ENCODE results near the gene PIP5K1A.
A peak's percentile ranks its signal among the peaks of the same experiment; 100 is the strongest.

PIP5K1A gene

GRCh38 chr1:151281969-151282882 lies 83.9 kb downstream of the PIP5K1A start, which contains the start of gene ZNF687 (continued):
- TF ChIP-seq ZNF341 (tag by site-specific recombination; IDR thresholded peaks at IDR 0.05; ENCODE audit: low read depth) (peak; percentile 100), ZSCAN4 (tag by site-specific recombination; IDR thresholded peaks at IDR 0.05) (no peak), ZNF404 (tag by site-specific recombination; IDR thresholded peaks at IDR 0.05) (no peak), ZNF391 (tag by site-specific recombination; IDR thresholded peaks at IDR 0.05; ENCODE audit: borderline replicate concordance, low read depth) (peak; percentile 54; the same call in 1 of the 2 replicates), ZNF639 (tag by site-specific recombination; IDR thresholded peaks at IDR 0.05) (peak; percentile 50; the same call in 1 of the 2 replicates), ZBTB21 (tag by site-specific recombination; IDR thresholded peaks at IDR 0.05) (0 out of 2 replicates have a peak, but pooled peaks have one; percentile 9)

- Histone ChIP-seq H3K9me3 (ENCODE audit: control insufficient read depth, insufficient read depth, low read depth, low read length) (no peaks in the 10 kb centered on the region), H3K27ac (ENCODE audit: extremely low read depth, low read depth, low read length) (peak overlapping the region; percentile 90), H3K4me1 (ENCODE audit: control insufficient read depth, insufficient read depth, low read length) (no peaks in the 10 kb centered on the region), H3K4me3 (ENCODE audit: low read depth, low read length) (peak overlapping the region; percentile 76), H3K36me3 (ENCODE audit: control insufficient read depth in 2 of 2, insufficient read depth in 1 of 2, low read length in 2 of 2) (peaks cover 0 to 40% of the 10 kb centered on the region in 2 experiments; a peak in 2 of 3 replicates)
- POLR2A ChIA-PET: interaction anchor here (0.5 to 2.8 kb wide), 7 partner anchors 12 to 547 kb away, joined by 4 to 14 read pairs (median 4); partner anchors contain the start of genes PI4KB, PSMD4 and VPS72
- TF ChIP-seq ZFHX2 (tag by site-specific recombination; conservative IDR thresholded peaks at IDR 0.05) (0 out of 2 replicates have a peak, but pooled peaks have one; percentile 16), ZNF2 (tag by site-specific recombination; IDR thresholded peaks at IDR 0.05) (no peak), ZNF10 (tag by site-specific recombination; IDR thresholded peaks at IDR 0.05) (peak; percentile 69; the same call in 1 of the 2 replicates)
- CTCF ChIA-PET: interaction anchor here (0.6 to 2.9 kb wide), 6 partner anchors 15 to 238 kb away, joined by 3 to 9 read pairs (median 4); no protein-coding TSS in a partner anchor
These were observed 84.8 kb downstream of the PIP5K1A start for GRCh38 chr1:151282883-151283725.

GRCh38 chr1:151284013-151284577 lies 85.7 kb downstream of the PIP5K1A start:
- Histone ChIP-seq H3K27ac (ENCODE audit: extremely low read depth, low read depth, low read length) (peak overlapping the region; percentile 7; the same call in 1 of the 2 replicates), H3K4me3 (ENCODE audit: low read depth, low read length) (no peak overlapping the region), H3K4me1 (ENCODE audit: control insufficient read depth, insufficient read depth, low read length) (no peaks in the 10 kb centered on the region), H3K36me3 (ENCODE audit: control insufficient read depth in 2 of 2, insufficient read depth in 1 of 2, low read length in 2 of 2) (peaks cover 0 to 50% of the 10 kb centered on the region in 2 experiments; a peak in 2 of 3 replicates), H3K9me3 (ENCODE audit: control insufficient read depth, insufficient read depth, low read depth, low read length) (no peaks in the 10 kb centered on the region)
- ChIA-PET CTCF (interaction anchor here (0.5 to 2.9 kb wide), 6 partner anchors 14 to 340 kb away, joined by 3 to 9 read pairs (median 4); no protein-coding TSS in a partner anchor), POLR2A (interaction anchor here (1.8 to 2.8 kb wide), 2 partner anchors 11 to 43 kb away, joined by 9 to 14 read pairs; partner anchors contain the start of gene PI4KB)
- TF ChIP-seq GLI2 (tag by site-specific recombination; IDR thresholded peaks at IDR 0.05; ENCODE audit: borderline replicate concordance, low read depth) (no peak), ZNF747 (tag by site-specific recombination; IDR thresholded peaks at IDR 0.05) (no peak), ZNF16 (tag by site-specific recombination; IDR thresholded peaks at IDR 0.05; ENCODE audit: low read depth) (no peak), ZBTB48 (tag by site-specific recombination; IDR thresholded peaks at IDR 0.05) (no peak), ZBTB1 (tag by site-specific recombination; IDR thresholded peaks at IDR 0.05) (no peak), ZNF449 (tag by site-specific recombination; IDR thresholded peaks at IDR 0.05) (no peak), SCRT2 (tag by site-specific recombination; IDR thresholded peaks at IDR 0.05) (peak; percentile 78), ZNF768 (tag by site-specific recombination; IDR thresholded peaks at IDR 0.05) (no peak), ZNF2 (tag by site-specific recombination; IDR thresholded peaks at IDR 0.05) (no peak), ZFP69B (tag by site-specific recombination; IDR thresholded peaks at IDR 0.05) (no peak), ZNF600 (tag by site-specific recombination; IDR thresholded peaks at IDR 0.05) (peak; percentile 13; the same call in 1 of the 2 replicates), ATF2 (tag by site-specific recombination; IDR thresholded peaks at IDR 0.05; ENCODE audit: low read depth) (no peak), GFI1B (tag by site-specific recombination; IDR thresholded peaks at IDR 0.05) (no peak), ZNF366 (tag by site-specific recombination; conservative IDR thresholded peaks at IDR 0.05) (peak; percentile 54; the same call in 1 of the 2 replicates)
